Endothelial cell of umbilical vein (primary cell): ENCODE results near the gene USPL1. TPM values are rescaled to one million over a fixed set of nuclear protein-coding genes. Genes with fewer than 3 reads are reported as not detected.

ENCODE experiments used
- BruUV-seq: library from RNA; stranded (reverse); fragments of 400-500 nt; replicated peaks from 2 replicates; lab custom pipeline; 2021; lab: Mats Ljungman, UMichigan
- CTCF ChIA-PET: fragments of 300-600, 350-600 bp; sonication (Branson Sonifier 250); formaldehyde crosslinking; loops from one replicate; lab custom pipeline; 2021; ENCODE audit warnings: antibody characterized with exemption, inconsistent platforms; lab: Charles Lee
- POLR2A ChIA-PET: fragments of 300-600, 350-600 bp; sonication (Branson Sonifier 250); formaldehyde crosslinking; loops from one replicate; lab custom pipeline; 2021; ENCODE audit warnings: antibody characterized with exemption, inconsistent platforms; lab: Charles Lee
- DNase-seq: peaks from one replicate; pipeline ENCODE4 v3.0.0-alpha.2; 2011; ENCODE audit warnings: low read depth, low spot score
- FAIRE-seq: peaks from 2 replicates; lab custom pipeline; 2011; peaks lifted over from hg19 to GRCh38; lab: Jason Lieb, UNC
- H2AFZ ChIP-seq: 2 replicates; pipeline ENCODE4 v1.6.0; 2012; ENCODE audit warnings: low read depth, low read length, control low read depth, inconsistent platforms
- H3K27ac ChIP-seq: 2 replicates; pipeline ENCODE4 v1.5.1; 2011; ENCODE audit warnings: low read depth, mild to moderate bottlenecking, control low read depth, low read length, moderate library complexity; ENCODE audit not compliant: insufficient read depth
- H3K27me3 ChIP-seq, 2 experiments: 2 replicates each; pipeline versions ENCODE4 v1.6.0 to v1.6.1; 2011; ENCODE audit warnings: low read length in 2 of 2, mixed read lengths in 1 of 2; ENCODE audit not compliant: control insufficient read depth in 2 of 2, insufficient read depth in 2 of 2
- H3K36me3 ChIP-seq, 2 experiments: 2 replicates in 1 of 2; 3 replicates in 1 of 2; pipeline ENCODE4 v1.5.1; 2011; ENCODE audit warnings: low read length in 2 of 2, mild to moderate bottlenecking in 1 of 2, moderate library complexity in 1 of 2; ENCODE audit not compliant: control insufficient read depth in 2 of 2, insufficient read depth in 2 of 2; ENCODE audit errors: extremely low read depth in 1 of 2
- H3K4me1 ChIP-seq: 3 replicates; pipeline ENCODE4 v1.5.1; 2011; ENCODE audit warnings: mild to moderate bottlenecking, low read length; ENCODE audit not compliant: control insufficient read depth, insufficient read depth; ENCODE audit errors: extremely low read depth
- H3K4me2 ChIP-seq: 2 replicates; pipeline ENCODE4 v1.6.1; 2011; ENCODE audit warnings: low read length, control low read depth, mixed read lengths; ENCODE audit not compliant: insufficient read depth
- H3K4me3 ChIP-seq, 3 experiments: fragments of 200-600 bp in 1 of 3; sonication (generic), shearing (Covaris generic) in 1 of 3; replicated peaks in 1 of 3; 2 replicates each; pipeline ENCODE4 v1.5.1; 2011 to 2016; ENCODE audit warnings: control low read depth in 3 of 3, low read length in 3 of 3, mild to moderate bottlenecking in 2 of 3, inconsistent platforms in 1 of 3, low read depth in 1 of 3, moderate library complexity in 1 of 3; ENCODE audit not compliant: insufficient read depth in 1 of 3
- H3K79me2 ChIP-seq: 2 replicates; pipeline ENCODE4 v1.6.0; 2012; ENCODE audit warnings: low read length, inconsistent platforms; ENCODE audit not compliant: control insufficient read depth, insufficient read depth
- H3K9ac ChIP-seq: replicated peaks from 2 replicates; pipeline ENCODE3; 2011; ENCODE audit warnings: low read length, control low read depth; ENCODE audit not compliant: insufficient read depth; ENCODE audit errors: extremely low read depth
- H3K9me1 ChIP-seq: replicated peaks from 3 replicates; pipeline ENCODE4 v1.6.0; 2011; ENCODE audit warnings: mild to moderate bottlenecking, low read length; ENCODE audit not compliant: control insufficient read depth, insufficient read depth; ENCODE audit errors: extremely low read depth
- H3K9me3 ChIP-seq: replicated peaks from 2 replicates; pipeline ENCODE4 v1.5.1; 2012; ENCODE audit warnings: low read length, inconsistent platforms; ENCODE audit not compliant: control insufficient read depth, insufficient read depth
- H4K20me1 ChIP-seq: replicated peaks from 2 replicates; pipeline ENCODE3; 2011; ENCODE audit warnings: mild to moderate bottlenecking, low read length; ENCODE audit not compliant: control insufficient read depth, insufficient read depth; ENCODE audit errors: extremely low read depth
- EZH2 ChIP-seq: IDR thresholded peaks from 2 replicates; pipeline ENCODE4 v1.6.1; 2012; ENCODE audit warnings: borderline replicate concordance, low read depth, mild to moderate bottlenecking, moderate library complexity, low read length, inconsistent platforms; ENCODE audit not compliant: severe bottlenecking
- GATA2 ChIP-seq: IDR thresholded peaks from 2 replicates; pipeline ENCODE4 v1.7.0; 2011; ENCODE audit warnings: low read depth, mild to moderate bottlenecking, moderate library complexity, mixed read lengths, low read length; ENCODE audit not compliant: insufficient read length, insufficient read depth
- MYC ChIP-seq: IDR thresholded peaks from one replicate; pipeline ENCODE4 v1.6.1; 2011; ENCODE audit warnings: mild to moderate bottlenecking, low read depth, low read length
- POLR2A ChIP-seq: IDR thresholded peaks from 2 replicates; pipeline ENCODE4 v1.6.1; 2012; ENCODE audit warnings: low read depth, mild to moderate bottlenecking, control low read depth, low read length
- POLR2AphosphoS5 ChIP-seq: IDR thresholded peaks from 2 replicates; pipeline ENCODE4 v1.6.1; 2012; ENCODE audit warnings: low read depth, mild to moderate bottlenecking, control low read depth, low read length, moderate library complexity; ENCODE audit not compliant: insufficient read depth
- dilution Hi-C: fragments of 300-500 bp; cut with MboI; formaldehyde crosslinking; loops from one replicate; pipeline ENCODE4 v1.15.0; 2019; ENCODE audit warnings: low sequenced_read_pairs; ENCODE audit not compliant: extremely low pct_ligation_motif_present
- intact Hi-C: fragments of 100-400 bp; cut with micrococcal nuclease; formaldehyde crosslinking; loops from one replicate; pipeline ENCODE4 v1.10.0; 2022
- polyA plus RNA-seq, 4 experiments: library from polyadenylated mRNA; depleted of rRNA in 3 of 4; stranded (reverse) in 3 of 4; unstranded in 1 of 4; fragments of >200 nt; gene quantifications; 2 replicates each; pipeline versions ENCODE4 v1.2.1 to v1.2.3, GENCODE V29; 2011 to 2012; ENCODE audit warnings: missing spikeins in 1 of 4
- total RNA-seq: library from RNA; stranded (reverse); gene quantifications from 2 replicates; pipeline ENCODE4 v1.2.3, GENCODE V29; 2021
- TF ChIP-seq, protein P1 (sequence below), 2 donors: IDR thresholded peaks; 1 replicate in 1 of 2; 2 replicates in 1 of 2; pipeline ENCODE4 v1.5.1; 2011; ENCODE audit warnings: low read length in 2 of 2, mild to moderate bottlenecking in 2 of 2, moderate library complexity in 2 of 2, control low read depth in 1 of 2, inconsistent platforms in 1 of 2, low read depth in 1 of 2; ENCODE audit not compliant: insufficient read depth in 1 of 2; ENCODE audit errors: extremely low read depth in 1 of 2
- TF ChIP-seq, protein P2 (sequence below): IDR thresholded peaks from 2 replicates; pipeline ENCODE4 v1.6.1; 2011; ENCODE audit not compliant: insufficient read depth, insufficient read length

The USPL1 gene
- total and polyA plus RNA-seq, 2 donors (not counting 3 experiments of a cell fraction or from before 2014, with no cell fraction given), result 14.6 to 21.0 TPM

DNA sequence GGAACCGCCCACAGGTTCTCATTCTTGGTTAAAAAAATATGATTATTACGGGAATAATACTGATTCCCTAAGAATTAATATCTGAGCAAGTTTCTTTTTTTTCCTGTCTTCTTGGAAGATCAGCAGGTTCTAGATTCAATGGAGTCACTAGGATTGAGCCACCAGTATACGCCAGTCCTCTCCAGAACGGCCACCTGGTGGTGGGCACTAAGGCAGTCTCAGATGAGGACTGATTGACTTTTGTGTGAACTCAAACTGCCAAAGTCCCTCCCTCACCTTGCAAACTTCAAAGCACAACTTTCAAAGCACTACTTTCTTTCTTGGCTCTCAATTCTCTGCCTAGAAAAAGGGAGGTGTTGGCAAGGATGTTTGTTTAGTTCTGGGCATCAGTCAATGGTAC, 84.3 kb downstream of the USPL1 start:
- dilution Hi-C loops, result no loop called here
- no peak overlapping the region for H3K27ac ChIP-seq
- no peaks in the 10 kb centered on the region for H3K9me1 ChIP-seq
- intact Hi-C loops, result no loop called here
- no peak overlapping the region for H3K4me2 ChIP-seq
- TF ChIP-seq, protein P1, sequence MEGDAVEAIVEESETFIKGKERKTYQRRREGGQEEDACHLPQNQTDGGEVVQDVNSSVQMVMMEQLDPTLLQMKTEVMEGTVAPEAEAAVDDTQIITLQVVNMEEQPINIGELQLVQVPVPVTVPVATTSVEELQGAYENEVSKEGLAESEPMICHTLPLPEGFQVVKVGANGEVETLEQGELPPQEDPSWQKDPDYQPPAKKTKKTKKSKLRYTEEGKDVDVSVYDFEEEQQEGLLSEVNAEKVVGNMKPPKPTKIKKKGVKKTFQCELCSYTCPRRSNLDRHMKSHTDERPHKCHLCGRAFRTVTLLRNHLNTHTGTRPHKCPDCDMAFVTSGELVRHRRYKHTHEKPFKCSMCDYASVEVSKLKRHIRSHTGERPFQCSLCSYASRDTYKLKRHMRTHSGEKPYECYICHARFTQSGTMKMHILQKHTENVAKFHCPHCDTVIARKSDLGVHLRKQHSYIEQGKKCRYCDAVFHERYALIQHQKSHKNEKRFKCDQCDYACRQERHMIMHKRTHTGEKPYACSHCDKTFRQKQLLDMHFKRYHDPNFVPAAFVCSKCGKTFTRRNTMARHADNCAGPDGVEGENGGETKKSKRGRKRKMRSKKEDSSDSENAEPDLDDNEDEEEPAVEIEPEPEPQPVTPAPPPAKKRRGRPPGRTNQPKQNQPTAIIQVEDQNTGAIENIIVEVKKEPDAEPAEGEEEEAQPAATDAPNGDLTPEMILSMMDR (IDR thresholded peaks at IDR 0.05; ENCODE audit: extremely low read depth in 1 of 2, insufficient read depth in 1 of 2, low read depth in 1 of 2, low read length in 2 of 2), result peak in 1 of 2 donors; percentile 7
- TF ChIP-seq GATA2, result no peak
- TF ChIP-seq, protein P2, sequence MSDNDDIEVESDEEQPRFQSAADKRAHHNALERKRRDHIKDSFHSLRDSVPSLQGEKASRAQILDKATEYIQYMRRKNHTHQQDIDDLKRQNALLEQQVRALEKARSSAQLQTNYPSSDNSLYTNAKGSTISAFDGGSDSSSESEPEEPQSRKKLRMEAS, result no peak
- no peak for TF ChIP-seq POLR2A
- TF ChIP-seq POLR2AphosphoS5, result no peak
- no peak for TF ChIP-seq EZH2
- ChIA-PET POLR2A (no interaction called here), CTCF (no interaction called here)
- H3K4me3 ChIP-seq, result no peak overlapping the region
- no peaks in the 10 kb centered on the region for H3K27me3 ChIP-seq
- H3K9ac ChIP-seq, result no peak overlapping the region
- FAIRE-seq (no peak), DNase-seq (no peak)
- H3K9me3 ChIP-seq, result no peaks in the 10 kb centered on the region
- peaks cover 17% of the 10 kb centered on the region for H3K4me1 ChIP-seq
- no TSS peak for BruUV-seq
- no peaks in the 10 kb centered on the region for H3K79me2 ChIP-seq
- no peaks in the 10 kb centered on the region for H3K36me3 ChIP-seq
- no peaks in the 10 kb centered on the region for H4K20me1 ChIP-seq
- H2AFZ ChIP-seq, result no peak overlapping the region

DNA sequence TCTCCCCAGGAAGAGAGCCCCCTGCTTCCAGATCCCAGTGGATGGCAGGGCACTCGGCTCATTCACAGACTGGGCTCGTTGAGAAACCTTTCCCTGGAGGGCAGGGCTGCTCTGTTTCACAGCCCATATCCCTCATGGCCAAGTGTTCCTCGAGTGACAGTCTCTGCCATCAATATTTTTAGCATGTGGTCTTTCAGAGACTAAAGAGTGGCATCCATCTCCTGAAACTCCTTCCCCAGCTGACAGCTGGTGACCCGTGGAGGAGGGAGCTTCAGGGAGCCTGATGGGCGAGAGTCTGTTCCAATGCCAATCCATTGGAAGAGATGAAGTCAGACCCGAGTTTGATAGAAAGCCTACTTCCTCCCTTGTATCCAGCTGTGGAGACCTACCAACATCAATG, 86.9 kb downstream of the USPL1 start:
- BruUV-seq, result no TSS peak

More for the DNA sequence above, 86.9 kb downstream of the USPL1 start:
- dilution Hi-C loops, result no loop called here
- no peak overlapping the region for H3K9ac ChIP-seq
- no peak overlapping the region for H2AFZ ChIP-seq
- DNase-seq (no peak), FAIRE-seq (no peak)
- no peak overlapping the region for H3K4me3 ChIP-seq
- no peak overlapping the region for H3K27ac ChIP-seq
- no peak overlapping the region for H3K4me2 ChIP-seq
- no peaks in the 10 kb centered on the region for H3K27me3 ChIP-seq
- TF ChIP-seq POLR2AphosphoS5, result no peak
- TF ChIP-seq MYC, result no peak
- no peak for TF ChIP-seq POLR2A
- H3K79me2 ChIP-seq, result no peaks in the 10 kb centered on the region
- H3K9me1 ChIP-seq, result no peaks in the 10 kb centered on the region
- intact Hi-C loops, result no loop called here
- POLR2A ChIA-PET, result no interaction called here
- no peaks in the 10 kb centered on the region for H3K36me3 ChIP-seq
- peaks cover 14% of the 10 kb centered on the region for H3K4me1 ChIP-seq
- CTCF ChIA-PET, result no interaction called here
- H4K20me1 ChIP-seq, result no peaks in the 10 kb centered on the region
- H3K9me3 ChIP-seq, result no peaks in the 10 kb centered on the region
